Liver (tissue), 9 donors: ENCODE data around the gene DISC1. TPM values are rescaled to one million over a fixed set of nuclear protein-coding genes. Genes with fewer than 3 reads are reported as not detected.

Source experiments
- DNase-seq: peaks from one replicate; pipeline ENCODE4 v3.0.0-alpha.2; 2017; ENCODE audit warnings: low spot score
- H3K27ac ChIP-seq, 2 donors: one replicate each; pipeline ENCODE4 v1.7.0; 2013; ENCODE audit warnings: inconsistent platforms in 2 of 2, low read length in 2 of 2, control low read depth in 1 of 2, low read depth in 1 of 2, mild to moderate bottlenecking in 1 of 2
- H3K27me3 ChIP-seq, 4 donors: one replicate each; pipeline versions ENCODE4 v1.6.1 to v1.7.0; 2013; ENCODE audit warnings: low read length in 3 of 4, inconsistent platforms in 1 of 4, mild to moderate bottlenecking in 1 of 4, moderate library complexity in 1 of 4; ENCODE audit not compliant: control insufficient read depth in 4 of 4, insufficient read depth in 4 of 4
- H3K36me3 ChIP-seq, 4 donors: one replicate each; pipeline versions ENCODE4 v1.6.1 to v1.7.0; 2013; ENCODE audit warnings: low read length in 3 of 4, mild to moderate bottlenecking in 3 of 4, low read depth in 1 of 4, moderate library complexity in 1 of 4; ENCODE audit not compliant: control insufficient read depth in 4 of 4, insufficient read depth in 3 of 4
- H3K4me1 ChIP-seq, 4 donors: one replicate each; pipeline versions ENCODE4 v1.6.1 to v1.7.0; 2013; ENCODE audit warnings: low read length in 3 of 4, mild to moderate bottlenecking in 3 of 4, moderate library complexity in 1 of 4; ENCODE audit not compliant: control insufficient read depth in 4 of 4, insufficient read depth in 4 of 4
- H3K4me3 ChIP-seq, 3 donors: one replicate each; pipeline versions ENCODE4 v1.6.1 to v1.7.0; 2013; ENCODE audit warnings: low read length in 3 of 3, control low read depth in 1 of 3, low read depth in 1 of 3, mild to moderate bottlenecking in 1 of 3
- H3K9ac ChIP-seq, 2 donors: one replicate each; pipeline ENCODE4 v1.7.0; 2013; ENCODE audit warnings: low read length in 2 of 2, mild to moderate bottlenecking in 2 of 2, moderate library complexity in 2 of 2, control low read depth in 1 of 2, low read depth in 1 of 2
- H3K9me3 ChIP-seq, 4 donors: one replicate each; pipeline versions ENCODE4 v1.6.1 to v1.7.0; 2013; ENCODE audit warnings: low read length in 3 of 4; ENCODE audit not compliant: control insufficient read depth in 4 of 4
- EGR1 ChIP-seq, 2 donors: IDR thresholded peaks; 2 replicates each; pipeline ENCODE4 v1.6.1; 2016 to 2018; ENCODE audit warnings: antibody characterized with exemption in 2 of 2, low read depth in 2 of 2
- FOXA1 ChIP-seq: IDR thresholded peaks from 2 replicates; pipeline ENCODE4 v1.6.1; 2016; ENCODE audit warnings: antibody characterized with exemption
- FOXA2 ChIP-seq: IDR thresholded peaks from 2 replicates; pipeline ENCODE4 v1.6.1; 2016; ENCODE audit warnings: antibody characterized with exemption
- GABPA ChIP-seq, 2 donors: IDR thresholded peaks in 1 of 2; conservative IDR thresholded peaks in 1 of 2; 2 replicates each; pipeline ENCODE4 v1.6.1; 2016; ENCODE audit warnings: antibody characterized with exemption in 2 of 2, mild to moderate bottlenecking in 1 of 2, moderate library complexity in 1 of 2
- HNF4A ChIP-seq, 2 donors: conservative IDR thresholded peaks; 2 replicates each; pipeline ENCODE4 v1.6.1; 2016; ENCODE audit warnings: antibody characterized with exemption in 2 of 2, mild to moderate bottlenecking in 2 of 2
- HNF4G ChIP-seq: IDR thresholded peaks from 2 replicates; pipeline ENCODE4 v1.6.1; 2016; ENCODE audit warnings: antibody characterized with exemption
- JUND ChIP-seq, 2 donors: IDR thresholded peaks; 2 replicates each; pipeline ENCODE4 v1.6.1; 2016; ENCODE audit warnings: antibody characterized with exemption in 2 of 2
- NR2F2 ChIP-seq: IDR thresholded peaks from 2 replicates; pipeline ENCODE4 v1.6.1; 2016; ENCODE audit warnings: antibody characterized with exemption
- RAD21 ChIP-seq, 2 donors: IDR thresholded peaks; 2 replicates each; pipeline ENCODE4 v1.6.1; 2016; ENCODE audit warnings: antibody characterized with exemption in 2 of 2, mild to moderate bottlenecking in 2 of 2
- RXRA ChIP-seq, 2 donors: IDR thresholded peaks; 2 replicates each; pipeline ENCODE4 v1.6.1; 2017 to 2018; ENCODE audit warnings: antibody characterized with exemption in 2 of 2, mild to moderate bottlenecking in 1 of 2
- SP1 ChIP-seq: IDR thresholded peaks from 2 replicates; pipeline ENCODE4 v1.6.1; 2018; ENCODE audit warnings: antibody characterized with exemption, mild to moderate bottlenecking
- TAF1 ChIP-seq: conservative IDR thresholded peaks from 2 replicates; pipeline ENCODE4 v1.6.1; 2016; ENCODE audit warnings: antibody characterized with exemption, mild to moderate bottlenecking
- WGBS: extraction: QIAGEN DNeasy Blood & Tissue Kit; methylation state at CpG from one replicate; pipeline ENCODE4 v1.1.7; 2013; 5-methylcytosine and 5-hydroxymethylcytosine counted together
- polyA plus RNA-seq, 2 donors: library from polyadenylated mRNA; stranded (reverse) in 1 of 2; unstranded in 1 of 2; fragments of 200-250 nt in 1 of 2; fragments of >200 nt in 1 of 2; fragmentation: Nextera tagmentation in 1 of 2; extraction: Ambion mirVana in 1 of 2; gene quantifications; one replicate each; pipeline versions ENCODE4 v1.2.1 to v1.2.3, GENCODE V29; 2013 to 2015
- total RNA-seq, 2 donors: library from RNA; depleted of rRNA; stranded (reverse); fragments of >200 nt; gene quantifications; one replicate each; pipeline ENCODE4 v1.2.3, GENCODE V29; 2014
- TF ChIP-seq, protein P1 (sequence below): IDR thresholded peaks from 2 replicates; pipeline ENCODE4 v1.6.1; 2016; ENCODE audit warnings: antibody characterized with exemption
- TF ChIP-seq, protein P2 (sequence below): IDR thresholded peaks from 2 replicates; pipeline ENCODE4 v1.6.1; 2016; ENCODE audit warnings: antibody characterized with exemption
- TF ChIP-seq, protein P3 (sequence below): IDR thresholded peaks from 2 replicates; pipeline ENCODE4 v1.6.1; 2016; ENCODE audit warnings: antibody characterized with exemption
- TF ChIP-seq, protein P4 (sequence below): IDR thresholded peaks from 2 replicates; pipeline ENCODE4 v1.6.1; 2016; ENCODE audit warnings: antibody characterized with exemption, mild to moderate bottlenecking
- TF ChIP-seq, protein P5 (sequence below): fragments of 150-350 bp; IDR thresholded peaks from 2 replicates; pipeline ENCODE4 v1.5.1; 2017; ENCODE audit warnings: improper control_type of control experiment, low read depth, low read length; ENCODE audit not compliant: missing input control
- donor health status: healthy.
- donor health status: healthy.
- donor health status: healthy.
- donor health status: healthy.
- donor health status: healthy.

DISC1 gene
- total and polyA plus RNA-seq, 4 donors: 0.45 to 6.3 (median 2.3) TPM

DNA sequence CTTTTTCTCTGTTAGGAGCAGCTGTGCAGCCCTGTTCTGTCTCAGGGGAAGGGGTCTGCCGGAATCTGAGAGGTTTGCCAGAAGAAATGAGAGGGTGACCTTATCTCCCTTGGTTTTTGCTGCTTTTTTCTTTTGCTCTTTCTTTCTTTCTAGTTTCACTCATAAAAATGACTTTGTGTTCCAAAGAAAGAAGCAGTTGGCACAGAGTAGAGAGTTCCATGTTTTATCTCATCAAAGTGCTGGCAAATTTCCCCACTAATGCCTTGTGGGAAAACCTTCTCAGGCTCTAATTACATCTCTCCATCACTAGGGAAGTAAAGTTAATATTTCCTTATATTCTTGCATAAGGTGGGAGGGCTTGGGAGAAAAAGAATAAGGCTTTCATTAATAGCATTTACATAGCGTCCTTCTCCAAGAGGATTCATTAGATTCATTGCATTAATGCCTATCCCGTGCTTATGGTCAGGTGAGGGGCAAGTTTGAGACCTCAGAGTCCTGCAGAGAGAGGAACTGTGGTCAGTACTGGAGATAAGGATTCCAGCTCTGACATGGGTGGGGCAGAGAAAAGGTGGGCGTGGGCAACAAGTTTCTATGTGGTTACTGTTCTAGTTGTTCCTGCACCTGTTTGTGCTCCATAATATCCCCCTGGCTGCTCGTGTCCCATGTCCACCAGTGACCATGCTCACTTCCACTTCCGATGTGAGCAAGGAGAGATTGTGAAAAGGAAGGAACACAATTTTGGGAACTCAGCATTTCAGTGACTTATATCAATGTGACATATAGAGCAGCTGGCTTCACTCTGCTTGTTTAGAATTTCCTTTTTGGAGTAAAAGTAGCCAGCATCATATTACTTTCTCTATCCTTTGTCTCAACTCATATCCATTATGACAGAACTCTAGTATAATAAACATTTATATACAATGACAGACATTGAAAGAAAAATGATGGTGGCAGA lies 79.5 kb downstream of the DISC1 start (continued):
- TF ChIP-seq, protein P1, sequence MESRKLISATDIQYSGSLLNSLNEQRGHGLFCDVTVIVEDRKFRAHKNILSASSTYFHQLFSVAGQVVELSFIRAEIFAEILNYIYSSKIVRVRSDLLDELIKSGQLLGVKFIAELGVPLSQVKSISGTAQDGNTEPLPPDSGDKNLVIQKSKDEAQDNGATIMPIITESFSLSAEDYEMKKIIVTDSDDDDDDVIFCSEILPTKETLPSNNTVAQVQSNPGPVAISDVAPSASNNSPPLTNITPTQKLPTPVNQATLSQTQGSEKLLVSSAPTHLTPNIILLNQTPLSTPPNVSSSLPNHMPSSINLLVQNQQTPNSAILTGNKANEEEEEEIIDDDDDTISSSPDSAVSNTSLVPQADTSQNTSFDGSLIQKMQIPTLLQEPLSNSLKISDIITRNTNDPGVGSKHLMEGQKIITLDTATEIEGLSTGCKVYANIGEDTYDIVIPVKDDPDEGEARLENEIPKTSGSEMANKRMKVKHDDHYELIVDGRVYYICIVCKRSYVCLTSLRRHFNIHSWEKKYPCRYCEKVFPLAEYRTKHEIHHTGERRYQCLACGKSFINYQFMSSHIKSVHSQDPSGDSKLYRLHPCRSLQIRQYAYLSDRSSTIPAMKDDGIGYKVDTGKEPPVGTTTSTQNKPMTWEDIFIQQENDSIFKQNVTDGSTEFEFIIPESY: no peak
- TF ChIP-seq, protein P2, sequence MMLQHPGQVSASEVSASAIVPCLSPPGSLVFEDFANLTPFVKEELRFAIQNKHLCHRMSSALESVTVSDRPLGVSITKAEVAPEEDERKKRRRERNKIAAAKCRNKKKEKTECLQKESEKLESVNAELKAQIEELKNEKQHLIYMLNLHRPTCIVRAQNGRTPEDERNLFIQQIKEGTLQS: no peak

DNA sequence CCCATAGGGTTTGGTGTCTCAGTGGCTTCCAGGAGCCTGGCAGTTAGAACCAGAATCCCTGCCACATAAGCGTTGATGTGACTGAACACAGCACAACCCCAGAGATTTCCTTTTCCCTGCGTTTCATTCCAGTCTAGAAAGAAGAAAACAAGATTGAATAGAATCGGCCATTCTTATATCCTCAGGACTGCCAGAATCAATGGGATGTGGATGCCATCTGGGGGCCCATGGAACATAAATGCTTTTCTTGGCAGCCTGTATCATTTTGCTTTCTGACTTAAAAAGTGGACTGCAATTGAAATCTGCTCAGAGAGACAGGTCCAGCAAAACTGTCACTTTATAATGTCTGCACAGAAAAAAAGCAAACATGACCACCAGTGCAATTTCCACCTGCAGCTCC lies 80.3 kb downstream of the DISC1 start:
- Histone ChIP-seq H3K4me3 (no peak overlapping the region), H3K9me3 (no peaks in the 10 kb centered on the region), H3K4me1 (peaks cover 0 to 2% (median under 1%) of the 10 kb centered on the region in 4 donors), H3K36me3 (peaks cover 0 to 4% (median 0%) of the 10 kb centered on the region in 4 donors), H3K9ac (no peak overlapping the region), H3K27ac (no peak overlapping the region), H3K27me3 (no peaks in the 10 kb centered on the region)
- WGBS: 77% methylated on average over 3 of the region's 3 CpGs
- no peak for DNase-seq
- TF ChIP-seq TAF1 (no peak), FOXA1 (no peak), SP1 (no peak), HNF4A (conservative IDR thresholded peaks at IDR 0.05) (no peak), FOXA2 (no peak)
- TF ChIP-seq, protein P3, sequence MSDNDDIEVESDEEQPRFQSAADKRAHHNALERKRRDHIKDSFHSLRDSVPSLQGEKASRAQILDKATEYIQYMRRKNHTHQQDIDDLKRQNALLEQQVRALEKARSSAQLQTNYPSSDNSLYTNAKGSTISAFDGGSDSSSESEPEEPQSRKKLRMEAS: no peak
- TF ChIP-seq, protein P2: no peak

DNA sequence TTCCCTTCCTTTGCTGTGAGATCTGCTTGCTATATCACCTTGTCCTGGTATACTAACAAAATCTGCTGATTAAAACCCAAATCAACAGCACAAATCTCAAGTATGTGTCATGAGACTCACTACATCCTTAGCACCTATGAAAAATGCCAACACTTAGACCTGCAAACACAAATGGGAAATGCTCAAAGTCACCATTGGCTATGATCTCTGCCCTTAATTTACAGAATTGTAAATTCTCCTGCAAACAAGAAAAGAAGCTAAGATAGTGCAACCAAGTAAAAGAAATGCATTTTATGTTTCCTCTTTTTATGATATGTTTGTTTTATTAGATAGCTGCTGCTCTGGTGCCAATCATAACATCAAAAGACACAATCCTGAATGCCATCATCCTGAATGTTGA lies 80.8 kb downstream of the DISC1 start:
- H3K27ac ChIP-seq: no peak overlapping the region
- no peak overlapping the region for H3K9ac ChIP-seq
- no peak for DNase-seq
- no peaks in the 10 kb centered on the region for H3K27me3 ChIP-seq
- H3K9me3 ChIP-seq: no peaks in the 10 kb centered on the region
- H3K4me3 ChIP-seq: no peak overlapping the region
- peaks cover 0 to 2% (median under 1%) of the 10 kb centered on the region in 4 donors for H3K4me1 ChIP-seq
- H3K36me3 ChIP-seq: peaks cover 0 to 4% (median 0%) of the 10 kb centered on the region in 4 donors
- no peak for TF ChIP-seq RXRA (IDR thresholded peaks at IDR 0.05)
- no peak for TF ChIP-seq FOXA1
- TF ChIP-seq RAD21 (IDR thresholded peaks at IDR 0.05): no peak
- TF ChIP-seq JUND (IDR thresholded peaks at IDR 0.05): no peak
- TF ChIP-seq EGR1 (IDR thresholded peaks at IDR 0.05; ENCODE audit: low read depth in 2 of 2): no peak
- TF ChIP-seq, protein P2: no peak
- TF ChIP-seq TAF1: no peak
- no peak for TF ChIP-seq SP1
- TF ChIP-seq, protein P4, sequence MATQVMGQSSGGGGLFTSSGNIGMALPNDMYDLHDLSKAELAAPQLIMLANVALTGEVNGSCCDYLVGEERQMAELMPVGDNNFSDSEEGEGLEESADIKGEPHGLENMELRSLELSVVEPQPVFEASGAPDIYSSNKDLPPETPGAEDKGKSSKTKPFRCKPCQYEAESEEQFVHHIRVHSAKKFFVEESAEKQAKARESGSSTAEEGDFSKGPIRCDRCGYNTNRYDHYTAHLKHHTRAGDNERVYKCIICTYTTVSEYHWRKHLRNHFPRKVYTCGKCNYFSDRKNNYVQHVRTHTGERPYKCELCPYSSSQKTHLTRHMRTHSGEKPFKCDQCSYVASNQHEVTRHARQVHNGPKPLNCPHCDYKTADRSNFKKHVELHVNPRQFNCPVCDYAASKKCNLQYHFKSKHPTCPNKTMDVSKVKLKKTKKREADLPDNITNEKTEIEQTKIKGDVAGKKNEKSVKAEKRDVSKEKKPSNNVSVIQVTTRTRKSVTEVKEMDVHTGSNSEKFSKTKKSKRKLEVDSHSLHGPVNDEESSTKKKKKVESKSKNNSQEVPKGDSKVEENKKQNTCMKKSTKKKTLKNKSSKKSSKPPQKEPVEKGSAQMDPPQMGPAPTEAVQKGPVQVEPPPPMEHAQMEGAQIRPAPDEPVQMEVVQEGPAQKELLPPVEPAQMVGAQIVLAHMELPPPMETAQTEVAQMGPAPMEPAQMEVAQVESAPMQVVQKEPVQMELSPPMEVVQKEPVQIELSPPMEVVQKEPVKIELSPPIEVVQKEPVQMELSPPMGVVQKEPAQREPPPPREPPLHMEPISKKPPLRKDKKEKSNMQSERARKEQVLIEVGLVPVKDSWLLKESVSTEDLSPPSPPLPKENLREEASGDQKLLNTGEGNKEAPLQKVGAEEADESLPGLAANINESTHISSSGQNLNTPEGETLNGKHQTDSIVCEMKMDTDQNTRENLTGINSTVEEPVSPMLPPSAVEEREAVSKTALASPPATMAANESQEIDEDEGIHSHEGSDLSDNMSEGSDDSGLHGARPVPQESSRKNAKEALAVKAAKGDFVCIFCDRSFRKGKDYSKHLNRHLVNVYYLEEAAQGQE: no peak
- TF ChIP-seq, protein P5, sequence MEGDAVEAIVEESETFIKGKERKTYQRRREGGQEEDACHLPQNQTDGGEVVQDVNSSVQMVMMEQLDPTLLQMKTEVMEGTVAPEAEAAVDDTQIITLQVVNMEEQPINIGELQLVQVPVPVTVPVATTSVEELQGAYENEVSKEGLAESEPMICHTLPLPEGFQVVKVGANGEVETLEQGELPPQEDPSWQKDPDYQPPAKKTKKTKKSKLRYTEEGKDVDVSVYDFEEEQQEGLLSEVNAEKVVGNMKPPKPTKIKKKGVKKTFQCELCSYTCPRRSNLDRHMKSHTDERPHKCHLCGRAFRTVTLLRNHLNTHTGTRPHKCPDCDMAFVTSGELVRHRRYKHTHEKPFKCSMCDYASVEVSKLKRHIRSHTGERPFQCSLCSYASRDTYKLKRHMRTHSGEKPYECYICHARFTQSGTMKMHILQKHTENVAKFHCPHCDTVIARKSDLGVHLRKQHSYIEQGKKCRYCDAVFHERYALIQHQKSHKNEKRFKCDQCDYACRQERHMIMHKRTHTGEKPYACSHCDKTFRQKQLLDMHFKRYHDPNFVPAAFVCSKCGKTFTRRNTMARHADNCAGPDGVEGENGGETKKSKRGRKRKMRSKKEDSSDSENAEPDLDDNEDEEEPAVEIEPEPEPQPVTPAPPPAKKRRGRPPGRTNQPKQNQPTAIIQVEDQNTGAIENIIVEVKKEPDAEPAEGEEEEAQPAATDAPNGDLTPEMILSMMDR: no peak
- TF ChIP-seq, protein P1: no peak
- no peak for TF ChIP-seq GABPA (IDR thresholded peaks at IDR 0.05 in 1 of 2, conservative IDR thresholded peaks at IDR 0.05 in 1 of 2)
- TF ChIP-seq HNF4A (conservative IDR thresholded peaks at IDR 0.05): no peak
- TF ChIP-seq, protein P3: no peak
- TF ChIP-seq NR2F2: no peak
- TF ChIP-seq HNF4G: no peak
